Measurements from ENCODE around the gene RBM20. TPM values are rescaled to one million over a fixed set of nuclear protein-coding genes. Genes with fewer than 3 reads are reported as not detected.

RBM20 gene
- total RNA-seq, 1 experiment from 2014 or later = 0.10 TPM

DNA sequence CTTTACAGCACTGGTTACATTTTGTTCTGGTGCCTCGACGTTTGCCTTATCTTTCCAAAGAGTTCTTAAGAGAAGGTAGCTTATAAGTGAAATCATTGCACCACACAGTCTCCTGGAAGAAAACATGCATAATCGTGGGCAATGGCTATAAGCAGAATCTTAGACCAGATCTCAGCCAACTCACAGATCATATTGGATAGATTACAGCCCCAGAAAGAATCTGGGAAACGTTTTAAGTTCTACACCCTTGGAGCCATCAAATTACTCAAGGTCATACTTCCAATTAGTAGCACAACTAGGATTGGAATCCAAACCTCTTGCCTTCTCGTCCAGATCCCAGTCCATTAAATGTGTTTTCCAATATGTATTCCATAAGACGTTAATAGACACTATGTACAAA, 218.8 kb downstream of the RBM20 start:
- no peak for DNase-seq (ENCODE audit: low read depth, low spot score)
- BruUV-seq (replicated peaks) = no TSS peak
- Histone ChIP-seq H3K27ac (ENCODE audit: low read length) (no peak overlapping the region), H3K4me1 (ENCODE audit: control insufficient read depth, insufficient read depth, low read length) (peaks cover 11% of the 10 kb centered on the region), H3K36me3 (ENCODE audit: control insufficient read depth, insufficient read depth, low read length) (no peaks in the 10 kb centered on the region), H3K9me3 (ENCODE audit: control insufficient read depth, insufficient read depth, low read depth, low read length) (no peaks in the 10 kb centered on the region), H3K4me3 (ENCODE audit: low read depth in 2 of 2, low read length in 2 of 2) (no peak overlapping the region), H3K27me3 (ENCODE audit: control insufficient read depth, insufficient read depth, low read length) (no peaks in the 10 kb centered on the region)
- ChIA-PET POLR2A (interaction anchor here (0.8 kb wide), 1 partner anchor 55 kb away, joined by 3 read pairs; no protein-coding TSS in a partner anchor), CTCF (no interaction called here)
- intact Hi-C loops (cut with micrococcal nuclease; ENCODE audit: unreplicated experiment) (no loop called here), in situ Hi-C loops (cut with HindIII; ENCODE audit: low pct_unique_long_range_greater_than_20kb, low sequenced_read_pairs) (no loop called here)
- no peak for ATAC-seq
- TF ChIP-seq, protein P1, sequence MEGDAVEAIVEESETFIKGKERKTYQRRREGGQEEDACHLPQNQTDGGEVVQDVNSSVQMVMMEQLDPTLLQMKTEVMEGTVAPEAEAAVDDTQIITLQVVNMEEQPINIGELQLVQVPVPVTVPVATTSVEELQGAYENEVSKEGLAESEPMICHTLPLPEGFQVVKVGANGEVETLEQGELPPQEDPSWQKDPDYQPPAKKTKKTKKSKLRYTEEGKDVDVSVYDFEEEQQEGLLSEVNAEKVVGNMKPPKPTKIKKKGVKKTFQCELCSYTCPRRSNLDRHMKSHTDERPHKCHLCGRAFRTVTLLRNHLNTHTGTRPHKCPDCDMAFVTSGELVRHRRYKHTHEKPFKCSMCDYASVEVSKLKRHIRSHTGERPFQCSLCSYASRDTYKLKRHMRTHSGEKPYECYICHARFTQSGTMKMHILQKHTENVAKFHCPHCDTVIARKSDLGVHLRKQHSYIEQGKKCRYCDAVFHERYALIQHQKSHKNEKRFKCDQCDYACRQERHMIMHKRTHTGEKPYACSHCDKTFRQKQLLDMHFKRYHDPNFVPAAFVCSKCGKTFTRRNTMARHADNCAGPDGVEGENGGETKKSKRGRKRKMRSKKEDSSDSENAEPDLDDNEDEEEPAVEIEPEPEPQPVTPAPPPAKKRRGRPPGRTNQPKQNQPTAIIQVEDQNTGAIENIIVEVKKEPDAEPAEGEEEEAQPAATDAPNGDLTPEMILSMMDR (IDR thresholded peaks at IDR 0.05) = no peak

- no peak for ATAC-seq
- Histone ChIP-seq H3K27me3 (ENCODE audit: control insufficient read depth, insufficient read depth, low read length) (no peaks in the 10 kb centered on the region), H3K9me3 (ENCODE audit: control insufficient read depth, insufficient read depth, low read depth, low read length) (no peaks in the 10 kb centered on the region), H3K4me3 (ENCODE audit: low read depth in 2 of 2, low read length in 2 of 2) (no peak overlapping the region), H3K36me3 (ENCODE audit: control insufficient read depth, insufficient read depth, low read length) (no peaks in the 10 kb centered on the region), H3K4me1 (ENCODE audit: control insufficient read depth, insufficient read depth, low read length) (peaks cover 11% of the 10 kb centered on the region), H3K27ac (ENCODE audit: low read length) (no peak overlapping the region)
- ChIA-PET CTCF (no interaction called here), POLR2A (no interaction called here)
- in situ Hi-C loops (cut with HindIII; ENCODE audit: low pct_unique_long_range_greater_than_20kb, low sequenced_read_pairs) = no loop called here
- no TSS peak for BruUV-seq (replicated peaks)
- intact Hi-C loops (cut with micrococcal nuclease; ENCODE audit: unreplicated experiment) = no loop called here
- TF ChIP-seq TCF7L2 (IDR thresholded peaks at IDR 0.05; ENCODE audit: low read depth, low read length) = no peak
- TF ChIP-seq, protein P1 (IDR thresholded peaks at IDR 0.05) = no peak
- TF ChIP-seq, protein P2, sequence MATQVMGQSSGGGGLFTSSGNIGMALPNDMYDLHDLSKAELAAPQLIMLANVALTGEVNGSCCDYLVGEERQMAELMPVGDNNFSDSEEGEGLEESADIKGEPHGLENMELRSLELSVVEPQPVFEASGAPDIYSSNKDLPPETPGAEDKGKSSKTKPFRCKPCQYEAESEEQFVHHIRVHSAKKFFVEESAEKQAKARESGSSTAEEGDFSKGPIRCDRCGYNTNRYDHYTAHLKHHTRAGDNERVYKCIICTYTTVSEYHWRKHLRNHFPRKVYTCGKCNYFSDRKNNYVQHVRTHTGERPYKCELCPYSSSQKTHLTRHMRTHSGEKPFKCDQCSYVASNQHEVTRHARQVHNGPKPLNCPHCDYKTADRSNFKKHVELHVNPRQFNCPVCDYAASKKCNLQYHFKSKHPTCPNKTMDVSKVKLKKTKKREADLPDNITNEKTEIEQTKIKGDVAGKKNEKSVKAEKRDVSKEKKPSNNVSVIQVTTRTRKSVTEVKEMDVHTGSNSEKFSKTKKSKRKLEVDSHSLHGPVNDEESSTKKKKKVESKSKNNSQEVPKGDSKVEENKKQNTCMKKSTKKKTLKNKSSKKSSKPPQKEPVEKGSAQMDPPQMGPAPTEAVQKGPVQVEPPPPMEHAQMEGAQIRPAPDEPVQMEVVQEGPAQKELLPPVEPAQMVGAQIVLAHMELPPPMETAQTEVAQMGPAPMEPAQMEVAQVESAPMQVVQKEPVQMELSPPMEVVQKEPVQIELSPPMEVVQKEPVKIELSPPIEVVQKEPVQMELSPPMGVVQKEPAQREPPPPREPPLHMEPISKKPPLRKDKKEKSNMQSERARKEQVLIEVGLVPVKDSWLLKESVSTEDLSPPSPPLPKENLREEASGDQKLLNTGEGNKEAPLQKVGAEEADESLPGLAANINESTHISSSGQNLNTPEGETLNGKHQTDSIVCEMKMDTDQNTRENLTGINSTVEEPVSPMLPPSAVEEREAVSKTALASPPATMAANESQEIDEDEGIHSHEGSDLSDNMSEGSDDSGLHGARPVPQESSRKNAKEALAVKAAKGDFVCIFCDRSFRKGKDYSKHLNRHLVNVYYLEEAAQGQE (IDR thresholded peaks at IDR 0.05; ENCODE audit: insufficient read depth in 1 of 2, low read depth in 2 of 2, low read length in 1 of 2) = no peak
- no peak for TF ChIP-seq SIN3A (IDR thresholded peaks at IDR 0.05; ENCODE audit: borderline replicate concordance, insufficient read depth, low read depth, low read length)
- TF ChIP-seq POLR2AphosphoS5 (IDR thresholded peaks at IDR 0.05; ENCODE audit: low read depth, low read length) = no peak
- DNase-seq (ENCODE audit: low read depth, low spot score) = no peak
Measured at GRCh38 chr10:110863361-110863760, 219.2 kb downstream of the RBM20 start.

DNA sequence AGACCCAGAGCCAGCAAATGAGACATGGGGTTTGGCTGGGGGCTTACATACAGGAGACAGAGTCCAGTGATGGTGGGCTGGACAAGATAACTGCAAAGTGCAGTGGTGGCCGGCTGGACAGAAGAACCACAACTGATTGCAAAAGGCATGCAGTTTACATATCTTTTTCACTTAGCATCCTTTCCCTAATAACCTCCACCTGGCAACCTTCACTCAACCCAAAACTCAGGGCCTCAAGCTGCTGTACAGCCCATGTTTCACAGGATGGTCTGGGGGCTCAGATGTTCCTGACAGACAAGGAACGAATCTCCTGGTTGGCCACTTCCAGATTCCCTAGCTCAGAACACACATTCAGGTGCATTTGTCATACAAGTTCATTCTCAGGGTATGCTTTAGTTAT, 219.8 kb downstream of the RBM20 start:
- Histone ChIP-seq H3K27ac (ENCODE audit: low read length) (no peak overlapping the region), H3K36me3 (ENCODE audit: control insufficient read depth, insufficient read depth, low read length) (no peaks in the 10 kb centered on the region), H3K27me3 (ENCODE audit: control insufficient read depth, insufficient read depth, low read length) (no peaks in the 10 kb centered on the region), H3K4me1 (ENCODE audit: control insufficient read depth, insufficient read depth, low read length) (peaks cover 11% of the 10 kb centered on the region), H3K4me3 (ENCODE audit: low read depth in 2 of 2, low read length in 2 of 2) (no peak overlapping the region), H3K9me3 (ENCODE audit: control insufficient read depth, insufficient read depth, low read depth, low read length) (no peaks in the 10 kb centered on the region)
- in situ Hi-C loops (cut with HindIII; ENCODE audit: low pct_unique_long_range_greater_than_20kb, low sequenced_read_pairs) (no loop called here), intact Hi-C loops (cut with micrococcal nuclease; ENCODE audit: unreplicated experiment) (no loop called here)
- DNase-seq (ENCODE audit: low read depth, low spot score) (no peak), ATAC-seq (no peak)
- no peak for TF ChIP-seq SIN3A (IDR thresholded peaks at IDR 0.05; ENCODE audit: borderline replicate concordance, insufficient read depth, low read depth, low read length)
- TF ChIP-seq, protein P2 (IDR thresholded peaks at IDR 0.05; ENCODE audit: insufficient read depth in 1 of 2, low read depth in 2 of 2, low read length in 1 of 2) = no peak
- TF ChIP-seq POLR2AphosphoS5 (IDR thresholded peaks at IDR 0.05; ENCODE audit: low read depth, low read length) = no peak
- no peak for TF ChIP-seq TCF7L2 (IDR thresholded peaks at IDR 0.05; ENCODE audit: low read depth, low read length)
- TF ChIP-seq, protein P1 (IDR thresholded peaks at IDR 0.05) = no peak
- ChIA-PET CTCF (no interaction called here), POLR2A (interaction anchor here (0.5 kb wide), 1 partner anchor 54 kb away, joined by 5 read pairs; no protein-coding TSS in a partner anchor)
- no TSS peak for BruUV-seq (replicated peaks)

Data from Panc1 (cell line).